ENCODE results near the gene SNX17.
"Not testable (repeated sequence)": the region's sequence is repeated elsewhere in the genome, so short reads cannot be mapped to it uniquely, and the experiment has no call there.

The SNX17 gene

GRCh38 chr2:27335311-27335710 lies 35.1 kb upstream of the SNX17 start:
- no peak overlapping the region for H3K4me3 ChIP-seq (ENCODE audit: low read depth, low read length)
- no peak for TF ChIP-seq CTCF (IDR thresholded peaks at IDR 0.05; ENCODE audit: borderline replicate concordance, insufficient read depth, low read depth, low read length)

GRCh38 chr2:27336173-27336572 lies 34.2 kb upstream of the SNX17 start:
- no peak for TF ChIP-seq CTCF (IDR thresholded peaks at IDR 0.05; ENCODE audit: borderline replicate concordance, insufficient read depth, low read depth, low read length)
- no peak overlapping the region for H3K4me3 ChIP-seq (ENCODE audit: low read depth, low read length)

- no peak overlapping the region for H3K4me3 ChIP-seq (ENCODE audit: low read depth, low read length)
- TF ChIP-seq CTCF (IDR thresholded peaks at IDR 0.05; ENCODE audit: borderline replicate concordance, insufficient read depth, low read depth, low read length), result no peak
These were observed 22.8 kb upstream of the SNX17 start for GRCh38 chr2:27347641-27348040.

GRCh38 chr2:27350106-27350693 lies 20.2 kb upstream of the SNX17 start:
- no peak for TF ChIP-seq CTCF (IDR thresholded peaks at IDR 0.05; ENCODE audit: borderline replicate concordance, insufficient read depth, low read depth, low read length)
- H3K4me3 ChIP-seq (ENCODE audit: low read depth, low read length), result no peak overlapping the region

GRCh38 chr2:27351802-27352598 lies 18.4 kb upstream of the SNX17 start:
- no peak overlapping the region for H3K4me3 ChIP-seq (ENCODE audit: low read depth, low read length)
- TF ChIP-seq CTCF (IDR thresholded peaks at IDR 0.05; ENCODE audit: borderline replicate concordance, insufficient read depth, low read depth, low read length), result no peak

- not testable (repeated sequence) for H3K4me3 ChIP-seq (ENCODE audit: low read depth, low read length)
These were observed 17.0 kb upstream of the SNX17 start for GRCh38 chr2:27353386-27353761.

- no peak overlapping the region for H3K4me3 ChIP-seq (ENCODE audit: low read depth, low read length)
- no peak for TF ChIP-seq CTCF (IDR thresholded peaks at IDR 0.05; ENCODE audit: borderline replicate concordance, insufficient read depth, low read depth, low read length)
These were observed 16.4 kb upstream of the SNX17 start for GRCh38 chr2:27353762-27354596.

Data from GM12875 (cell line).